ENCODE measurements around the gene MARCHF11. TPM values are rescaled to one million over a fixed set of nuclear protein-coding genes. Genes with fewer than 3 reads are reported as not detected.
A peak's percentile ranks its signal among the peaks of the same experiment; 100 is the strongest.

MARCHF11 gene
- total and polyA plus RNA-seq, 2 donors (not counting 1 experiment from before 2014, with no cell fraction given): not detected

DNA sequence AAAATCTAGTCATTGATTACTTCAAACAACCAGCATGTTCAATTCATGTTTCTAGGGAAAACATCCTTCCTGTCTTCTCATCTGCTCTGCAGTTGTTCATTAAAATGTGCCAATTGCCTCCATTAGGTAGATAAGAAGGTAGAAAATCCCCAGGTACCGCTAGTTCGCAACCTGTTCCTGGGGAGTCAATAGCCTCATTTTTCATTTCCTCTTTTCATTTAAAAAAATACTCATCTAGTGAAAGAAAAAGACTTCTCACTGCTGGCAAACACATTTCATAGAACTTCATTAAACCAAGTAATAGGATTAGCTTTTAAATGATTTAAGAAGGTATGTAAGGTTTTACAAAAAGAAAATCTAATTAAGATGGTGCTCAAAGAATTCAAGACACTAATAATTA is 113.3 kb downstream of the MARCHF11 start:
- Histone ChIP-seq H3K36me3 (ENCODE audit: control insufficient read depth, insufficient read depth, low read length) (no peaks in the 10 kb centered on the region), H3K79me2 (ENCODE audit: control insufficient read depth, insufficient read depth, low read length) (no peaks in the 10 kb centered on the region), H3K4me2 (ENCODE audit: extremely low read depth, insufficient read depth, low read length) (no peak overlapping the region), H4K20me1 (ENCODE audit: control insufficient read depth, extremely low read depth, insufficient read depth, low read length) (no peaks in the 10 kb centered on the region), H3K27me3 (ENCODE audit: control insufficient read depth, insufficient read depth, low read length) (no peaks in the 10 kb centered on the region), H3K9me3 (ENCODE audit: control insufficient read depth, insufficient read depth, low read depth, low read length) (no peaks in the 10 kb centered on the region), H3K4me3 (replicated peaks in 1 of 4; ENCODE audit: control extremely low read depth in 1 of 4, insufficient read depth in 1 of 4, low read depth in 3 of 4, low read length in 4 of 4) (no peak overlapping the region), H3K4me1 (ENCODE audit: control insufficient read depth, extremely low read depth, insufficient read depth, low read length) (no peaks in the 10 kb centered on the region), H3K27ac (ENCODE audit: insufficient read depth, low read length) (no peak overlapping the region), H2AFZ (ENCODE audit: low read length) (no peak overlapping the region), H3K9ac (ENCODE audit: insufficient read depth, low read length) (no peak overlapping the region)
- TF ChIP-seq EZH2 (IDR thresholded peaks at IDR 0.05; ENCODE audit: low read length, missing control alignments): no peak
- TF ChIP-seq, protein P1, sequence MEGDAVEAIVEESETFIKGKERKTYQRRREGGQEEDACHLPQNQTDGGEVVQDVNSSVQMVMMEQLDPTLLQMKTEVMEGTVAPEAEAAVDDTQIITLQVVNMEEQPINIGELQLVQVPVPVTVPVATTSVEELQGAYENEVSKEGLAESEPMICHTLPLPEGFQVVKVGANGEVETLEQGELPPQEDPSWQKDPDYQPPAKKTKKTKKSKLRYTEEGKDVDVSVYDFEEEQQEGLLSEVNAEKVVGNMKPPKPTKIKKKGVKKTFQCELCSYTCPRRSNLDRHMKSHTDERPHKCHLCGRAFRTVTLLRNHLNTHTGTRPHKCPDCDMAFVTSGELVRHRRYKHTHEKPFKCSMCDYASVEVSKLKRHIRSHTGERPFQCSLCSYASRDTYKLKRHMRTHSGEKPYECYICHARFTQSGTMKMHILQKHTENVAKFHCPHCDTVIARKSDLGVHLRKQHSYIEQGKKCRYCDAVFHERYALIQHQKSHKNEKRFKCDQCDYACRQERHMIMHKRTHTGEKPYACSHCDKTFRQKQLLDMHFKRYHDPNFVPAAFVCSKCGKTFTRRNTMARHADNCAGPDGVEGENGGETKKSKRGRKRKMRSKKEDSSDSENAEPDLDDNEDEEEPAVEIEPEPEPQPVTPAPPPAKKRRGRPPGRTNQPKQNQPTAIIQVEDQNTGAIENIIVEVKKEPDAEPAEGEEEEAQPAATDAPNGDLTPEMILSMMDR (conservative IDR thresholded peaks at IDR 0.05 in 1 of 2, IDR thresholded peaks at IDR 0.05 in 1 of 2; ENCODE audit: low read depth in 1 of 2, low read length in 2 of 2): no peak
- no peak for DNase-seq (ENCODE audit: low read depth in 2 of 2)

DNA sequence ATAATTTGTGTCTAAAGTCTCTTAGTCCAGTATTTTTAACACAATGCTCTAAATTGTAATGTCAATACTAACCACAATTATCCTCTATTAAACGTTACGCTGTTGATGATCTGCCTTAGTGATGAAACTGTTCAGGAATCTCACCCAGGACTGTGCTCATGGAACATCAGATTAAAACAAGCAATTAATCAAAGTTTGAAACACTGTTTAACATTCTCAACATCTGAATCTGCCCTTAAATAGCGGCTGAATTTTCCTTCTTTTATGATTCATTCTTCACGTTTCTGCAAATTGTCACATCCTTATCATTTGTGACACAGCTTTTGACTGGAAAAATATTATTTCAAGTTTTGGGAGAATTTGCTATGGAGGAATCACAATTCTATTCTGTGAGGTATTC is 113.8 kb downstream of the MARCHF11 start:
- Histone ChIP-seq H3K9ac (ENCODE audit: insufficient read depth, low read length) (no peak overlapping the region), H3K4me3 (replicated peaks in 1 of 4; ENCODE audit: control extremely low read depth in 1 of 4, insufficient read depth in 1 of 4, low read depth in 3 of 4, low read length in 4 of 4) (no peak overlapping the region), H3K4me2 (ENCODE audit: extremely low read depth, insufficient read depth, low read length) (no peak overlapping the region), H3K4me1 (ENCODE audit: control insufficient read depth, extremely low read depth, insufficient read depth, low read length) (no peaks in the 10 kb centered on the region), H3K79me2 (ENCODE audit: control insufficient read depth, insufficient read depth, low read length) (no peaks in the 10 kb centered on the region), H3K27me3 (ENCODE audit: control insufficient read depth, insufficient read depth, low read length) (no peaks in the 10 kb centered on the region), H2AFZ (ENCODE audit: low read length) (no peak overlapping the region), H4K20me1 (ENCODE audit: control insufficient read depth, extremely low read depth, insufficient read depth, low read length) (no peaks in the 10 kb centered on the region), H3K9me3 (ENCODE audit: control insufficient read depth, insufficient read depth, low read depth, low read length) (no peaks in the 10 kb centered on the region), H3K27ac (ENCODE audit: insufficient read depth, low read length) (no peak overlapping the region), H3K36me3 (ENCODE audit: control insufficient read depth, insufficient read depth, low read length) (no peaks in the 10 kb centered on the region)
- peak in 1 of 2 donors; percentile 33 for DNase-seq (ENCODE audit: low read depth in 2 of 2)
- TF ChIP-seq, protein P1 (conservative IDR thresholded peaks at IDR 0.05 in 1 of 2, IDR thresholded peaks at IDR 0.05 in 1 of 2; ENCODE audit: low read depth in 1 of 2, low read length in 2 of 2): no peak
- TF ChIP-seq EZH2 (IDR thresholded peaks at IDR 0.05; ENCODE audit: low read length, missing control alignments): no peak

DNA sequence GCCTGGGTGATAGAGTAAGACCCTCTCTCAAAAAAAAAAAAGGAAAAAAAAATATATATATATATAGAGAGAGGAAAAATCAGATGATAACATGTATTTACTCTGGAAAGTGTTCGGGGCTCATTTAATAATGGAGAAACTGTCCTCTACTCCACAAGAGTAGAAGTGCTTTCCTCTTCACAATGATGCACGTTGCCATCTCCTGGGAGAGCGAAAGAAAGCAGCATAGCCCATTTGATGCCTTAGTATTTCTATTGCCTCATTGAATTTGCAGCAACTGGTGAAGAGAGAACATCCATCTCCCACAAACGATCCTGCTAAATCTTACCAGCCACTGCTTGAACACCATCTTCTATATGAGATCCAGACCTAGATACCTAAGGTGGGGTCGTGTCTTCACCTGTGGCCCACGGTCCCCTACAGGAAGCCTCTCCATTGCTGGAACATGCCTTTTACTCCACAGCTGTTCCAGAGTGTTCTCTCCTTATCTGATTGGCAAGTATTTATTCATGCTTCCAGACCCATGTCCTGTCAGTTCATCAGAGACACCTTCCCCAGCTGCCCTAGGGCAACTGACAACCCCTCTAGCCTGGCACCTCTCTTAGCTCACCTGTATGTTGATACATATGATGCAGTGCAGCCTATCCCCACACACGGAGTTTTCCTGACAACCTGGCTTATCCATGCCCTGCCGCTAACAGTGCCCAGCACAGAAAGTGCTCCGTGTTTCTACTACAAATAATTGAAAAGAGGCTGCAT is 115.3 kb downstream of the MARCHF11 start:
- Histone ChIP-seq H3K4me2 (ENCODE audit: extremely low read depth, insufficient read depth, low read length) (no peak overlapping the region), H2AFZ (ENCODE audit: low read length) (no peak overlapping the region), H4K20me1 (ENCODE audit: control insufficient read depth, extremely low read depth, insufficient read depth, low read length) (no peaks in the 10 kb centered on the region), H3K9ac (ENCODE audit: insufficient read depth, low read length) (no peak overlapping the region), H3K36me3 (ENCODE audit: control insufficient read depth, insufficient read depth, low read length) (no peaks in the 10 kb centered on the region), H3K4me1 (ENCODE audit: control insufficient read depth, extremely low read depth, insufficient read depth, low read length) (no peaks in the 10 kb centered on the region), H3K9me3 (ENCODE audit: control insufficient read depth, insufficient read depth, low read depth, low read length) (no peaks in the 10 kb centered on the region), H3K4me3 (replicated peaks in 1 of 4; ENCODE audit: control extremely low read depth in 1 of 4, insufficient read depth in 1 of 4, low read depth in 3 of 4, low read length in 4 of 4) (no peak overlapping the region), H3K79me2 (ENCODE audit: control insufficient read depth, insufficient read depth, low read length) (no peaks in the 10 kb centered on the region), H3K27me3 (ENCODE audit: control insufficient read depth, insufficient read depth, low read length) (no peaks in the 10 kb centered on the region), H3K27ac (ENCODE audit: insufficient read depth, low read length) (no peak overlapping the region)
- TF ChIP-seq EZH2 (IDR thresholded peaks at IDR 0.05; ENCODE audit: low read length, missing control alignments): no peak
- TF ChIP-seq, protein P1 (conservative IDR thresholded peaks at IDR 0.05 in 1 of 2, IDR thresholded peaks at IDR 0.05 in 1 of 2; ENCODE audit: low read depth in 1 of 2, low read length in 2 of 2): no peak
- no peak for DNase-seq (ENCODE audit: low read depth in 2 of 2)

Data from fibroblast of lung (primary cell).